Suprapubic skin (tissue), 4 donors: ENCODE data around the gene SHC3. TPM values are rescaled to one million over a fixed set of nuclear protein-coding genes. Genes with fewer than 3 reads are reported as not detected.

Experiments used
- DNase-seq, 2 donors: peaks; one replicate each; pipeline ENCODE4 v3.0.0-alpha.2; 2019; ENCODE audit warnings: low spot score in 2 of 2
- H3K27ac ChIP-seq: fragments of 200-600 bp; sonication (generic); one replicate; pipeline ENCODE4 v1.5.1; 2019
- H3K27me3 ChIP-seq: fragments of 200-600 bp; sonication (generic); one replicate; pipeline ENCODE4 v1.5.1; 2019
- H3K36me3 ChIP-seq: fragments of 200-600 bp; sonication (generic); one replicate; pipeline ENCODE4 v1.5.1; 2019
- H3K4me1 ChIP-seq: fragments of 200-600 bp; sonication (generic); one replicate; pipeline ENCODE4 v1.5.1; 2019
- H3K4me3 ChIP-seq: fragments of 200-600 bp; sonication (generic); one replicate; pipeline ENCODE4 v1.5.1; 2019; ENCODE audit warnings: mild to moderate bottlenecking
- H3K9me3 ChIP-seq: fragments of 200-600 bp; sonication (generic); one replicate; pipeline ENCODE4 v1.5.1; 2019
- EP300 ChIP-seq: sonication (generic); formaldehyde crosslinking; IDR thresholded peaks from one replicate; pipeline ENCODE4 v1.6.1; 2017; ENCODE audit warnings: antibody characterized with exemption
- POLR2A ChIP-seq, 2 donors: fragments of 450-650 bp; IDR thresholded peaks; one replicate each; pipeline ENCODE4 v1.6.1; 2017; ENCODE audit warnings: antibody characterized with exemption in 2 of 2, mild to moderate bottlenecking in 2 of 2, moderate library complexity in 2 of 2
- POLR2AphosphoS5 ChIP-seq, 3 donors: sonication (generic); formaldehyde crosslinking; IDR thresholded peaks; one replicate each; pipeline ENCODE4 v1.6.1; 2017; ENCODE audit warnings: antibody characterized with exemption in 3 of 3
- WGBS: methylation state at CpG from one replicate; pipeline ENCODE4 v1.1.5; 2018; 5-methylcytosine and 5-hydroxymethylcytosine counted together
- total RNA-seq, 4 donors: library from RNA; depleted of rRNA; stranded (reverse); fragments of >200 nt; gene quantifications; one replicate each; pipeline ENCODE4 v1.1.0, GENCODE V29; 2016
- TF ChIP-seq, protein P1 (sequence below), 2 donors: fragments of 200-600 bp in 1 of 2; fragments of 450-650 bp in 1 of 2; sonication (generic) in 1 of 2; IDR thresholded peaks; one replicate each; pipeline ENCODE4 v1.5.1; 2016 to 2019; ENCODE audit warnings: antibody characterized with exemption in 2 of 2, mild to moderate bottlenecking in 1 of 2, moderate library complexity in 1 of 2

The SHC3 gene
- total RNA-seq, 4 donors from 2014 or later = 1.7 to 6.0 (median 3.2) TPM

DNA sequence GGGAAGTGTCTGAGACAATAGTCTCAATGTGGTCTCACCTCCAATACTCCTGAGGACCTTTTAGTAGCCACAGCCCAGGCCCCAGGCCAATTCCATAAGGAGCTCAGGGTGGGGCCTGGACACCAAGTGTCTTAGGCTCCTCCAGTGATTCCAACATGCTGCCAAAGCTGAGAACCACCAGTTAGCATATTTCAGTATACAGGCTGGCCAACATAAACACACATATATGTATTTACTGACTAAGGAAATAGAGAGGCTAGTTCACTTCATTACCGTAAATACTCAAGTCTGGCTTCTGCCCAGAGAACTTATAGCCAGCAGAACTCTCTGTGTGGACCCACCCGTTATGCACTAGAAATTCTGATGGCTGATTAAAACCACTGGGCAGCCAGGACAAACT is 163.3 kb downstream of the SHC3 start:
- TF ChIP-seq, protein P1, sequence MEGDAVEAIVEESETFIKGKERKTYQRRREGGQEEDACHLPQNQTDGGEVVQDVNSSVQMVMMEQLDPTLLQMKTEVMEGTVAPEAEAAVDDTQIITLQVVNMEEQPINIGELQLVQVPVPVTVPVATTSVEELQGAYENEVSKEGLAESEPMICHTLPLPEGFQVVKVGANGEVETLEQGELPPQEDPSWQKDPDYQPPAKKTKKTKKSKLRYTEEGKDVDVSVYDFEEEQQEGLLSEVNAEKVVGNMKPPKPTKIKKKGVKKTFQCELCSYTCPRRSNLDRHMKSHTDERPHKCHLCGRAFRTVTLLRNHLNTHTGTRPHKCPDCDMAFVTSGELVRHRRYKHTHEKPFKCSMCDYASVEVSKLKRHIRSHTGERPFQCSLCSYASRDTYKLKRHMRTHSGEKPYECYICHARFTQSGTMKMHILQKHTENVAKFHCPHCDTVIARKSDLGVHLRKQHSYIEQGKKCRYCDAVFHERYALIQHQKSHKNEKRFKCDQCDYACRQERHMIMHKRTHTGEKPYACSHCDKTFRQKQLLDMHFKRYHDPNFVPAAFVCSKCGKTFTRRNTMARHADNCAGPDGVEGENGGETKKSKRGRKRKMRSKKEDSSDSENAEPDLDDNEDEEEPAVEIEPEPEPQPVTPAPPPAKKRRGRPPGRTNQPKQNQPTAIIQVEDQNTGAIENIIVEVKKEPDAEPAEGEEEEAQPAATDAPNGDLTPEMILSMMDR (IDR thresholded peaks at IDR 0.05) = no peak
- no peak for TF ChIP-seq POLR2A (IDR thresholded peaks at IDR 0.05)
- TF ChIP-seq POLR2AphosphoS5 (IDR thresholded peaks at IDR 0.05) = no peak
- no peak for TF ChIP-seq EP300

GRCh38 chr9:89014153-89014552 is 164.5 kb downstream of the SHC3 start:
- TF ChIP-seq, protein P1 (IDR thresholded peaks at IDR 0.05) = no peak
- TF ChIP-seq POLR2AphosphoS5 (IDR thresholded peaks at IDR 0.05) (no peak), POLR2A (IDR thresholded peaks at IDR 0.05) (no peak), EP300 (no peak)
- H3K27ac ChIP-seq = no peak overlapping the region
- H3K4me1 ChIP-seq = peaks cover 4% of the 10 kb centered on the region
- H3K4me3 ChIP-seq = no peak overlapping the region
- no peaks in the 10 kb centered on the region for H3K36me3 ChIP-seq
- no peak for DNase-seq
- H3K27me3 ChIP-seq = no peaks in the 10 kb centered on the region
- WGBS = 90% methylated on average over 7 of the region's 7 CpGs
- H3K9me3 ChIP-seq = no peaks in the 10 kb centered on the region

More for the DNA sequence above, 163.3 kb downstream of the SHC3 start:
- H3K27ac ChIP-seq = no peak overlapping the region
- no peaks in the 10 kb centered on the region for H3K4me1 ChIP-seq
- DNase-seq = no peak
- H3K9me3 ChIP-seq = no peaks in the 10 kb centered on the region
- H3K36me3 ChIP-seq = no peaks in the 10 kb centered on the region
- H3K27me3 ChIP-seq = no peaks in the 10 kb centered on the region
- WGBS = 79% methylated on average over 2 of the region's 2 CpGs
- H3K4me3 ChIP-seq = no peak overlapping the region

DNA sequence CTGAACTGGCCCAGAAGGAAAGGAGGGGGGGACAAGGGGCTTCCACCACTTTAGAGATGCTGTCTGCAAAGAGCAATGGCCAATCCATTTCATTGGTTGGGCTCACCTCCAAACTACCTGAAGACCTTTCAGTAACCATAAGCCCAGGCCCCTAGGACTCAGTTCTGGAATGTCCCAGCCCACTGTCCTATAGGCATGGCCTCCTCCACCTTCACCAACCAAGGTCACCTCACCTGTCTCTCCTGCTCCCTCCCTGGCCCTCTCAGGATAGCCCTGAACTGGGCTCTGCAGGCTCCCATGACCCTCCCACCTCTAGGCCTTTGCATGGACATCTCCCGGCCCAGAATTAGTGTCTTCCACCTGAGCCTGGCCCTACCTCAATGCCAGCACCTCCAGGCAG is 165.0 kb downstream of the SHC3 start:
- no peak for DNase-seq
- no peak overlapping the region for H3K27ac ChIP-seq
- 64% methylated on average over 1 of the region's 1 CpG for WGBS

DNA sequence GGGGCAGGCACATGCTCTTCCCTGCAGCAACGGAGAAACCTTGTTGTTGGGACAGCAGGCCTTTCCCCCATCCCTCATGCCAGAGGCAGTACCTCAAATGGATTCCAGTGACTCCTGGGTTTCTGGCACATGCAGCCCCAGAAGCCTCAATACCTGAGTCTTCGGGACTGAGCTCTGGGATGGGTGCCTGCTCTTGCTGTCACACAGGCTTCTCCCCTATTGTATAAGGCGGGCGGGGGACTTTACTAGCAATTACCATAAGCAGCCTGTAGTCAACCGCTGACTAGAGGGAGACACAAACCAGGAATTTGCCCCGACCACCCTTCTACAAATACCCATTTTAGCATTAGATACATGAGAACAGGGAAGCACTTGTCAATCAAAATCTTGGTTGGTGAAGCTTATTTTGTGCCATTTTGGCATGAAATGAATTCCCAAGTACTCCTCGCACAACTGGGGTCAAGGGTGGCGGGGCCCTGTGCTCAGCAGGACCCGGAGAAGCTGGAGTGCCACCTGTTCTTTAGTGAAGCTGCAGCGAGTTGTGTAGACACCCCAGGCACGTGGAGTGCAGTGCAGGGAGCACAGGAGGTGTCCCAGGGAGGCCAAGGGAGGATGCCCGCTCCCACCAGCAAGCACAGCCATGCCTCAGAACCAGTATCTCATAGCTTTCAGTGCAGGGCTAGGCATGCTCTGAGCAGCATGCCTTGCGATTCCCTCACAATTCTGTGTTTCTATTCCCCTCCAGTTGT is 166.2 kb downstream of the SHC3 start:
- H3K4me3 ChIP-seq = no peak overlapping the region
- peaks cover 7% of the 10 kb centered on the region for H3K4me1 ChIP-seq
- no peak overlapping the region for H3K27ac ChIP-seq
- H3K27me3 ChIP-seq = no peaks in the 10 kb centered on the region
- WGBS = 92% methylated on average over 13 of the region's 13 CpGs
- H3K36me3 ChIP-seq = no peaks in the 10 kb centered on the region
- DNase-seq = no peak
- H3K9me3 ChIP-seq = no peaks in the 10 kb centered on the region
- TF ChIP-seq POLR2AphosphoS5 (IDR thresholded peaks at IDR 0.05) = no peak
- TF ChIP-seq, protein P1 (IDR thresholded peaks at IDR 0.05) = no peak
- no peak for TF ChIP-seq EP300

More for the DNA sequence above, 165.0 kb downstream of the SHC3 start:
- Histone ChIP-seq H3K4me3 (no peak overlapping the region), H3K27me3 (no peaks in the 10 kb centered on the region), H3K4me1 (peaks cover 7% of the 10 kb centered on the region), H3K9me3 (no peaks in the 10 kb centered on the region), H3K36me3 (no peaks in the 10 kb centered on the region)
- TF ChIP-seq POLR2AphosphoS5 (IDR thresholded peaks at IDR 0.05) (no peak), POLR2A (IDR thresholded peaks at IDR 0.05) (no peak), EP300 (no peak)
- TF ChIP-seq, protein P1 (IDR thresholded peaks at IDR 0.05) = no peak

DNA sequence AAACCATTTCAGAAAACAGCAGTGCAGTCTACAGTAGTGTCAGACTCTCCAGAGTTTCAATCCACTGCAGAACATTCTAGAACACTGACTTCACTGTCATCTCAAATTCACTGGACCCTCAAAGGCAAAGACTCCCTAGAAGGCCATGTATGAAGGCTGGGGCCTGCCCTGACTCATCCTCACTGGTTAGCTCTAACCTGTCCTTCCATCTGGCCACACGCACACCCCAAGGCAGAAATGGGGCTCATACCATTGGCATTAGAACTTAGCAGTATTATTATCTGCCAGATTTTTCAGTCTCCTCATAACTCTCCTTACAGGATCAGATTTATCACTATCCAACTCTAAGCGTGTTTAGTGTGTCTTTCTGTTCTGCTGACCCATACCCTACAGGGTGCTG is 166.9 kb downstream of the SHC3 start:
- no peaks in the 10 kb centered on the region for H3K36me3 ChIP-seq
- peaks cover 7% of the 10 kb centered on the region for H3K4me1 ChIP-seq
- DNase-seq = no peak
- no peak overlapping the region for H3K4me3 ChIP-seq
- H3K27me3 ChIP-seq = no peaks in the 10 kb centered on the region
- WGBS = 88% methylated on average over 2 of the region's 2 CpGs
- H3K9me3 ChIP-seq = no peaks in the 10 kb centered on the region
- H3K27ac ChIP-seq = no peak overlapping the region
- no peak for TF ChIP-seq POLR2AphosphoS5 (IDR thresholded peaks at IDR 0.05)
- TF ChIP-seq, protein P1 (IDR thresholded peaks at IDR 0.05) = no peak
- no peak for TF ChIP-seq EP300
